ENCODE results near the gene DSG3.

DNA sequence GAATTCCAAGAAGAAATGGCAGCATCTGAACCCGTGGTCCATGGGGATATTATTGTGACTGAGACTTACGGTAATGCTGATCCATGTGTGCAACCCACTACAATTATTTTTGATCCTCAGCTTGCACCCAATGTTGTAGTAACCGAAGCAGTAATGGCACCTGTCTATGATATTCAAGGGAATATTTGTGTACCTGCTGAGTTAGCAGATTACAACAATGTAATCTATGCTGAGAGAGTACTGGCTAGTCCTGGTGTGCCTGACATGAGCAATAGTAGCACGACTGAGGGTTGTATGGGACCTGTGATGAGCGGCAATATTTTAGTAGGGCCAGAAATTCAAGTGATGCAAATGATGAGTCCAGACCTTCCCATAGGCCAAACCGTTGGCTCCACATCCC lies 34.4 kb upstream of the DSG3 start:
- TF ChIP-seq, protein P1, sequence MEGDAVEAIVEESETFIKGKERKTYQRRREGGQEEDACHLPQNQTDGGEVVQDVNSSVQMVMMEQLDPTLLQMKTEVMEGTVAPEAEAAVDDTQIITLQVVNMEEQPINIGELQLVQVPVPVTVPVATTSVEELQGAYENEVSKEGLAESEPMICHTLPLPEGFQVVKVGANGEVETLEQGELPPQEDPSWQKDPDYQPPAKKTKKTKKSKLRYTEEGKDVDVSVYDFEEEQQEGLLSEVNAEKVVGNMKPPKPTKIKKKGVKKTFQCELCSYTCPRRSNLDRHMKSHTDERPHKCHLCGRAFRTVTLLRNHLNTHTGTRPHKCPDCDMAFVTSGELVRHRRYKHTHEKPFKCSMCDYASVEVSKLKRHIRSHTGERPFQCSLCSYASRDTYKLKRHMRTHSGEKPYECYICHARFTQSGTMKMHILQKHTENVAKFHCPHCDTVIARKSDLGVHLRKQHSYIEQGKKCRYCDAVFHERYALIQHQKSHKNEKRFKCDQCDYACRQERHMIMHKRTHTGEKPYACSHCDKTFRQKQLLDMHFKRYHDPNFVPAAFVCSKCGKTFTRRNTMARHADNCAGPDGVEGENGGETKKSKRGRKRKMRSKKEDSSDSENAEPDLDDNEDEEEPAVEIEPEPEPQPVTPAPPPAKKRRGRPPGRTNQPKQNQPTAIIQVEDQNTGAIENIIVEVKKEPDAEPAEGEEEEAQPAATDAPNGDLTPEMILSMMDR (IDR thresholded peaks at IDR 0.05), result no peak
- no peak for TF ChIP-seq POLR2A (IDR thresholded peaks at IDR 0.05)

Measured in upper lobe of left lung (tissue), 4 donors.